Trophoblast cell (in vitro differentiated cells and primary cell): ENCODE results near the gene GPR37L1. TPM values are rescaled to one million over a fixed set of nuclear protein-coding genes. Genes with fewer than 3 reads are reported as not detected.
A peak's percentile ranks its signal among the peaks of the same experiment; 100 is the strongest.

Source experiments
- DNase-seq, 2 donors: peaks; one replicate each; pipeline ENCODE4 v3.0.0-alpha.2; 2016
- H2AFZ ChIP-seq: 2 replicates; pipeline ENCODE4 v1.6.1; 2013; ENCODE audit warnings: low read length, moderate library complexity, mild to moderate bottlenecking; ENCODE audit not compliant: insufficient read depth, poor library complexity
- H2AK5ac ChIP-seq: 2 replicates; pipeline ENCODE4 v1.6.1; 2013; ENCODE audit warnings: mild to moderate bottlenecking, low read length
- H2BK120ac ChIP-seq: 2 replicates; pipeline ENCODE4 v1.6.1; 2013; ENCODE audit warnings: low read length, mild to moderate bottlenecking, moderate library complexity; ENCODE audit not compliant: insufficient read depth, poor library complexity
- H2BK12ac ChIP-seq: 2 replicates; pipeline ENCODE4 v1.6.1; 2013; ENCODE audit warnings: mild to moderate bottlenecking, low read length, moderate library complexity
- H2BK5ac ChIP-seq: 2 replicates; pipeline ENCODE4 v1.6.1; 2013; ENCODE audit warnings: low read length, low read depth, moderate library complexity, mild to moderate bottlenecking; ENCODE audit not compliant: poor library complexity
- H3K14ac ChIP-seq: 2 replicates; pipeline ENCODE4 v1.6.1; 2013; ENCODE audit warnings: mild to moderate bottlenecking, low read length
- H3K18ac ChIP-seq: 2 replicates; pipeline ENCODE4 v1.6.1; 2013; ENCODE audit warnings: mild to moderate bottlenecking, low read length
- H3K23ac ChIP-seq: 2 replicates; pipeline ENCODE4 v1.6.1; 2013; ENCODE audit warnings: low read length
- H3K27ac ChIP-seq: 2 replicates; pipeline ENCODE4 v1.5.1; 2013; ENCODE audit warnings: low read depth, mild to moderate bottlenecking, inconsistent platforms, low read length, moderate library complexity
- H3K27me3 ChIP-seq: 2 replicates; pipeline ENCODE4 v1.6.1; 2013; ENCODE audit warnings: inconsistent platforms, mild to moderate bottlenecking, low read length, moderate library complexity; ENCODE audit not compliant: insufficient read depth
- H3K36me3 ChIP-seq, 2 experiments: 1 replicate in 1 of 2; 2 replicates in 1 of 2; pipeline ENCODE4 v1.6.1; 2013; ENCODE audit warnings: low read length in 2 of 2, mild to moderate bottlenecking in 2 of 2, moderate library complexity in 1 of 2; ENCODE audit not compliant: insufficient read depth in 2 of 2, control insufficient read depth in 1 of 2
- H3K4ac ChIP-seq: 2 replicates; pipeline ENCODE4 v1.6.1; 2013; ENCODE audit warnings: low read depth, mild to moderate bottlenecking, low read length, moderate library complexity
- H3K4me1 ChIP-seq, 2 experiments: 1 replicate in 1 of 2; 2 replicates in 1 of 2; pipeline ENCODE4 v1.6.1; 2013; ENCODE audit warnings: low read length in 2 of 2, mild to moderate bottlenecking in 2 of 2, moderate library complexity in 1 of 2; ENCODE audit not compliant: insufficient read depth in 2 of 2, control insufficient read depth in 1 of 2
- H3K4me2 ChIP-seq: 2 replicates; pipeline ENCODE4 v1.6.1; 2013; ENCODE audit warnings: inconsistent platforms, mild to moderate bottlenecking, low read length, moderate library complexity
- H3K4me3 ChIP-seq: 2 replicates; pipeline ENCODE4 v1.5.1; 2013; ENCODE audit warnings: mild to moderate bottlenecking, low read depth, low read length, inconsistent platforms
- H3K79me1 ChIP-seq: one replicate; pipeline ENCODE4 v1.6.1; 2013; ENCODE audit warnings: low read length
- H3K79me2 ChIP-seq: 2 replicates; pipeline ENCODE4 v1.6.1; 2013; ENCODE audit warnings: low read length, mild to moderate bottlenecking; ENCODE audit not compliant: control insufficient read depth, insufficient read depth, poor library complexity
- H3K9ac ChIP-seq: 2 replicates; pipeline ENCODE4 v1.6.1; 2013; ENCODE audit warnings: mild to moderate bottlenecking, low read length
- H3K9me3 ChIP-seq: 2 replicates; pipeline ENCODE4 v1.6.1; 2013; ENCODE audit warnings: low read depth, mild to moderate bottlenecking, control low read depth, inconsistent platforms, low read length; ENCODE audit not compliant: insufficient read depth
- H4K12ac ChIP-seq: 2 replicates; pipeline ENCODE4 v1.6.1; 2013; ENCODE audit warnings: low read depth, mild to moderate bottlenecking, low read length, moderate library complexity
- H4K8ac ChIP-seq: 2 replicates; pipeline ENCODE4 v1.6.1; 2013; ENCODE audit warnings: low read depth, mild to moderate bottlenecking, low read length, moderate library complexity
- H4K91ac ChIP-seq: one replicate; pipeline ENCODE4 v1.6.1; 2013; ENCODE audit warnings: low read depth, mild to moderate bottlenecking, low read length, moderate library complexity
- WGBS: extraction: QIAGEN DNeasy Blood & Tissue Kit; methylation state at CpG from one replicate; pipeline ENCODE4 v1.1.7; 2013; ENCODE audit warnings: missing lambda C conversion rate; ENCODE audit not compliant: insufficient read length, insufficient coverage; ENCODE audit errors: extremely low coverage; 5-methylcytosine and 5-hydroxymethylcytosine counted together
- polyA plus RNA-seq: library from polyadenylated mRNA; stranded (reverse); fragments of 200-250 nt; gene quantifications from 2 replicates; pipeline ENCODE4 v1.2.3, GENCODE V29; 2013

The GPR37L1 gene, protein sequence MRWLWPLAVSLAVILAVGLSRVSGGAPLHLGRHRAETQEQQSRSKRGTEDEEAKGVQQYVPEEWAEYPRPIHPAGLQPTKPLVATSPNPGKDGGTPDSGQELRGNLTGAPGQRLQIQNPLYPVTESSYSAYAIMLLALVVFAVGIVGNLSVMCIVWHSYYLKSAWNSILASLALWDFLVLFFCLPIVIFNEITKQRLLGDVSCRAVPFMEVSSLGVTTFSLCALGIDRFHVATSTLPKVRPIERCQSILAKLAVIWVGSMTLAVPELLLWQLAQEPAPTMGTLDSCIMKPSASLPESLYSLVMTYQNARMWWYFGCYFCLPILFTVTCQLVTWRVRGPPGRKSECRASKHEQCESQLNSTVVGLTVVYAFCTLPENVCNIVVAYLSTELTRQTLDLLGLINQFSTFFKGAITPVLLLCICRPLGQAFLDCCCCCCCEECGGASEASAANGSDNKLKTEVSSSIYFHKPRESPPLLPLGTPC
- polyA plus RNA-seq = 0.03 TPM in 2 replicates

DNA sequence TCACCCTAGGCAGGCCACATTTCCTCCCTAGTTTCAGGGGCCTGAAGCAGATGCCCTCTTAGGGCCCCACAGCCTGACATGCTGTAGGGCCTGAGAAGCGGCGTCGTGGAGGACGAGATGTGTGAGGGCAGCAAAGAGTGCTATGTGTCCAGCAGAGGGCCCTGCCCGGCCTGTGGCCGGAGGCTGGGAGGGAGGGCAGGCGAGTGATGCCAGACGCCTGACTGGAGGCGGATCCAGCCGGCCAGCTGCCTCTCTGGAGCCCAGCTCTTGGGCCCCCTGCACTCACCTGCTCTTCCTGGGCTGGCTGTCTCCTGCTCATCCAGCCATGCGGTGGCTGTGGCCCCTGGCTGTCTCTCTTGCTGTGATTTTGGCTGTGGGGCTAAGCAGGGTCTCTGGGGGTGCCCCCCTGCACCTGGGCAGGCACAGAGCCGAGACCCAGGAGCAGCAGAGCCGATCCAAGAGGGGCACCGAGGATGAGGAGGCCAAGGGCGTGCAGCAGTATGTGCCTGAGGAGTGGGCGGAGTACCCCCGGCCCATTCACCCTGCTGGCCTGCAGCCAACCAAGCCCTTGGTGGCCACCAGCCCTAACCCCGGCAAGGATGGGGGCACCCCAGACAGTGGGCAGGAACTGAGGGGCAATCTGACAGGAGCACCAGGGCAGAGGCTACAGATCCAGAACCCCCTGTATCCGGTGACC, at the start of gene GPR37L1:
Gene GPR37L1 (plus strand): TSS at position 279 of the 697 bp plus-strand sequence. CDS start 47 bp downstream, at position 326.
- Histone ChIP-seq H3K18ac (no peak within 1 kb of the TSS), H3K79me2 (no peaks in the 10 kb centered on the region), H3K27me3 (no peaks in the 10 kb centered on the region), H4K91ac (no peak within 1 kb of the TSS), H3K79me1 (no peaks in the 10 kb centered on the region), H3K4me2 (no peak within 1 kb of the TSS), H3K4me1 (peaks cover 3 to 6% of the 10 kb centered on the region in 2 experiments), H2BK120ac (no peak within 1 kb of the TSS), H3K27ac (no peak within 1 kb of the TSS), H3K14ac (no peak within 1 kb of the TSS), H2BK12ac (no peak within 1 kb of the TSS), H3K4me3 (no peak within 1 kb of the TSS), H2BK5ac (no peak within 1 kb of the TSS), H2AK5ac (no peak within 1 kb of the TSS), H3K9me3 (no peaks in the 10 kb centered on the region), H3K4ac (no peak within 1 kb of the TSS), H4K12ac (no peak within 1 kb of the TSS), H3K9ac (no peak within 1 kb of the TSS), H3K36me3 (no peaks in the 10 kb centered on the region), H2AFZ (no peak within 1 kb of the TSS), H3K23ac (no peak within 1 kb of the TSS), H4K8ac (no peak within 1 kb of the TSS)
- WGBS = no CpG with 5 or more reads among the region's 19 CpGs
- DNase-seq = peak; percentile 56 to 59

DNA sequence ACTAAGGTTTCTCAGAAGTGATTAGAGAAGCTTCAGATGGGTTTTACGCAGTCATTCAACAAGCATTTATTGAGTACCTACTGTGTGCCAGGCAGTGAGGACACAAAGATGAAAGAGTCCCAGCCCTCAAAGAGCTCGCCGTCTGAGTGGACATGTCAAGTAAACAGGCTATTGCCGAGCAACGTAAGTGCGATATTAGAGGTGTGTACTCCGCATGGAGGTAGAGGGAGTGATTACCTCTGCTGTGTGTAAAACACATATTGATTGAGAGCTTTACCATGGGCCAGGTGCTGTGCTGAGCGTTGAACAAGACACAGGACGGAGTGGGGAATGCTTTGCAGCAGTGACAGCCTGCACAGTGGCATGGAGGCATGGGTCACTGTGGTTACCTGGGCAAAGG, 49.5 kb upstream of the GPR37L1 start:
- WGBS = no CpG with 5 or more reads among the region's 9 CpGs
- H3K4me2 ChIP-seq = no peak overlapping the region
- no peak overlapping the region for H3K4me3 ChIP-seq
- H3K36me3 ChIP-seq = no peaks in the 10 kb centered on the region
- no peak overlapping the region for H3K27ac ChIP-seq
- H3K4ac ChIP-seq = no peak overlapping the region
- H3K23ac ChIP-seq = no peak overlapping the region
- H2AK5ac ChIP-seq = no peak overlapping the region
- no peak overlapping the region for H3K18ac ChIP-seq
- DNase-seq = no peak
- H2AFZ ChIP-seq = no peak overlapping the region
- peaks cover 2% of the 10 kb centered on the region for H3K9me3 ChIP-seq
- H3K79me2 ChIP-seq = no peaks in the 10 kb centered on the region
- no peak overlapping the region for H4K8ac ChIP-seq
- H4K91ac ChIP-seq = no peak overlapping the region
- H3K9ac ChIP-seq = no peak overlapping the region
- H2BK5ac ChIP-seq = no peak overlapping the region
- H3K79me1 ChIP-seq = peaks cover 4% of the 10 kb centered on the region
- H3K27me3 ChIP-seq = no peaks in the 10 kb centered on the region
- H4K12ac ChIP-seq = no peak overlapping the region
- peaks cover 14 to 28% of the 10 kb centered on the region in 2 experiments for H3K4me1 ChIP-seq
- H3K14ac ChIP-seq = no peak overlapping the region
- no peak overlapping the region for H2BK12ac ChIP-seq
- H2BK120ac ChIP-seq = no peak overlapping the region

DNA sequence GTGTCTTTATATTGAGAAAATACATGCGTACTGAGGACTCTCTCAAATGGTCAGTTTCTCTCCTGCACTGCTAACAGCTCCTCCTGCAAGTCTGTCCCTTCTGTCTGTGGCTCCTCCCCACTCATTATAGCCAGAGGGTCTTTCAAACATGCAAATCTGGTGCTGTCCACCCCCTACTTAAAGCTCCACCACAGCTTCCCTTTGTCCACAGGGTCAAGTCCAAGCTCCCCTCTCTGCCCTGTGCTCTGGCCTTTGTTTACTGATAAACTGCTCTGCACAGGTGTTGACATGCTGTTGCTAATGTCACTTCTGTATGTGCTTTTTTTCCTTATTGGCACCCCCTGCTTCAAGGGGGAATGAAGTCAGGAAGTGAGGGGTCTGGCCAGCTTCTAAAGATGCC, 47.7 kb upstream of the GPR37L1 start:
- no peak overlapping the region for H3K23ac ChIP-seq
- no peak overlapping the region for H3K4ac ChIP-seq
- no peak overlapping the region for H2BK12ac ChIP-seq
- H4K91ac ChIP-seq = no peak overlapping the region
- no peak overlapping the region for H3K27ac ChIP-seq
- no peak overlapping the region for H3K14ac ChIP-seq
- H3K79me1 ChIP-seq = peaks cover 5% of the 10 kb centered on the region
- no peak overlapping the region for H2AK5ac ChIP-seq
- no peaks in the 10 kb centered on the region for H3K27me3 ChIP-seq
- no peak overlapping the region for H3K18ac ChIP-seq
- H3K4me3 ChIP-seq = no peak overlapping the region
- H4K8ac ChIP-seq = no peak overlapping the region
- H4K12ac ChIP-seq = no peak overlapping the region
- WGBS = no CpG with 5 or more reads among the region's 1 CpG
- no peaks in the 10 kb centered on the region for H3K36me3 ChIP-seq
- H2BK120ac ChIP-seq = no peak overlapping the region
- no peaks in the 10 kb centered on the region for H3K79me2 ChIP-seq
- no peak overlapping the region for H2AFZ ChIP-seq
- H2BK5ac ChIP-seq = no peak overlapping the region
- H3K4me1 ChIP-seq = peaks cover 14 to 28% of the 10 kb centered on the region in 2 experiments
- no peak for DNase-seq
- no peak overlapping the region for H3K4me2 ChIP-seq
- no peak overlapping the region for H3K9ac ChIP-seq
- peaks cover 2% of the 10 kb centered on the region for H3K9me3 ChIP-seq

DNA sequence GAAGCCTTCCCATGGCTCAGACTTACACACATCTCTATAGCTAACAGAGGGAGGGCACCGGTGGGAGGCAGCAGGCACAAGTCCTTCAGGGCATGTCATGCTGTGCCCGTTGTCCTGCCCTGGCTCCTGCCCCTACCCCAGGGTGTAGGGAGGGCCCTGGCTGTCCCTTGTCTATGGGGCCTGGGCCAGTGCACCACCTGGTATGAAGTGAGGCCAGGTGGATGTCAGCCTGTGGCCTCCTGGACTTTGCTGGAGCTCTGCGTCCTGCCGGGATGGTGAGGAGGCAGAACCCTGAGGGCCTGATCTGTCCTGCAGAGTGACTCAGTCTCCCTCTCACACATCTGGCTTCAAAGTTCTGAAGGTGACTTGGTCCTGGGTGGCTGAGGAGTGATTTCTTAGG, 47.3 kb upstream of the GPR37L1 start:
- no peak overlapping the region for H2AK5ac ChIP-seq
- no peak overlapping the region for H3K4ac ChIP-seq
- no peak for DNase-seq
- H2BK12ac ChIP-seq = no peak overlapping the region
- no peak overlapping the region for H2BK120ac ChIP-seq
- peaks cover 14 to 28% of the 10 kb centered on the region in 2 experiments for H3K4me1 ChIP-seq
- no peaks in the 10 kb centered on the region for H3K79me2 ChIP-seq
- H4K12ac ChIP-seq = no peak overlapping the region
- H3K4me2 ChIP-seq = no peak overlapping the region
- H3K14ac ChIP-seq = no peak overlapping the region
- H3K27me3 ChIP-seq = no peaks in the 10 kb centered on the region
- H3K27ac ChIP-seq = no peak overlapping the region
- peaks cover 5% of the 10 kb centered on the region for H3K79me1 ChIP-seq
- H4K91ac ChIP-seq = no peak overlapping the region
- H3K9ac ChIP-seq = peak overlapping the region; percentile 5
- no peak overlapping the region for H3K18ac ChIP-seq
- H3K23ac ChIP-seq = no peak overlapping the region
- H2BK5ac ChIP-seq = no peak overlapping the region
- H2AFZ ChIP-seq = no peak overlapping the region
- H3K4me3 ChIP-seq = no peak overlapping the region
- H4K8ac ChIP-seq = no peak overlapping the region
- no peaks in the 10 kb centered on the region for H3K36me3 ChIP-seq
- peaks cover 2% of the 10 kb centered on the region for H3K9me3 ChIP-seq
- WGBS = no CpG with 5 or more reads among the region's 4 CpGs
